Jurkat, Clone E6-1 (cell line): Measurements from ENCODE around the gene UIMC1.
A peak's percentile ranks its signal among the peaks of the same experiment; 100 is the strongest.
"Not testable (repeated sequence)": the region's sequence is repeated elsewhere in the genome, so short reads cannot be mapped to it uniquely, and the experiment has no call there.

Source experiments
- DNase-seq: peaks from one replicate; pipeline ENCODE4 v3.0.0-alpha.2; 2011; ENCODE audit warnings: low read depth, low spot score
- H3K4me3 ChIP-seq: 2 replicates; pipeline ENCODE4 v1.5.1; 2011; ENCODE audit warnings: mild to moderate bottlenecking, low read length, control low read depth, moderate library complexity

Gene UIMC1

GRCh38 chr5:176878463-176878862 lies 128.1 kb downstream of the UIMC1 start:
- DNase-seq, result no peak
- H3K4me3 ChIP-seq, result no peak overlapping the region

- no peak overlapping the region for H3K4me3 ChIP-seq
- no peak for DNase-seq
These were observed 128.7 kb downstream of the UIMC1 start for GRCh38 chr5:176877793-176878331.

GRCh38 chr5:176876506-176877431 lies 129.8 kb downstream of the UIMC1 start:
- no peak for DNase-seq
- H3K4me3 ChIP-seq, result no peak overlapping the region

GRCh38 chr5:176875783-176876505 lies 130.6 kb downstream of the UIMC1 start:
- no peak overlapping the region for H3K4me3 ChIP-seq
- DNase-seq, result peak; percentile 24

- H3K4me3 ChIP-seq, result no peak overlapping the region
- no peak for DNase-seq
These were observed 131.5 kb downstream of the UIMC1 start for GRCh38 chr5:176875014-176875550.

- H3K4me3 ChIP-seq, result no peak overlapping the region
These were observed 132.3 kb downstream of the UIMC1 start for GRCh38 chr5:176874198-176874780.

GRCh38 chr5:176873541-176874172 lies 132.9 kb downstream of the UIMC1 start:
- no peak for DNase-seq

More at GRCh38 chr5:176874198-176874780, 132.3 kb downstream of the UIMC1 start:
- no peak for DNase-seq

GRCh38 chr5:176873011-176873410 lies 133.6 kb downstream of the UIMC1 start:
- not testable (repeated sequence) for H3K4me3 ChIP-seq, DNase-seq

More at GRCh38 chr5:176873541-176874172, 132.9 kb downstream of the UIMC1 start:
- H3K4me3 ChIP-seq, result no peak overlapping the region

GRCh38 chr5:176872586-176872985 lies 134.0 kb downstream of the UIMC1 start:
- DNase-seq, H3K4me3 ChIP-seq: not testable (repeated sequence)

- H3K4me3 ChIP-seq, DNase-seq: not testable (repeated sequence)
These were observed 135.9 kb downstream of the UIMC1 start for GRCh38 chr5:176870644-176871043.

GRCh38 chr5:176870110-176870591 lies 136.4 kb downstream of the UIMC1 start:
- DNase-seq, result no peak
- H3K4me3 ChIP-seq, result no peak overlapping the region

- no peak for DNase-seq
- no peak overlapping the region for H3K4me3 ChIP-seq
These were observed 137.0 kb downstream of the UIMC1 start for GRCh38 chr5:176869501-176870109.

- DNase-seq, result no peak
- no peak overlapping the region for H3K4me3 ChIP-seq
These were observed 137.8 kb downstream of the UIMC1 start for GRCh38 chr5:176868731-176869130.

GRCh38 chr5:176868126-176868525 lies 138.5 kb downstream of the UIMC1 start:
- no peak overlapping the region for H3K4me3 ChIP-seq
- no peak for DNase-seq

- H3K4me3 ChIP-seq, result no peak overlapping the region
- no peak for DNase-seq
These were observed 139.8 kb downstream of the UIMC1 start for GRCh38 chr5:176866707-176867310.

GRCh38 chr5:176865964-176866363 lies 140.6 kb downstream of the UIMC1 start:
- no peak for DNase-seq
- H3K4me3 ChIP-seq, result no peak overlapping the region

GRCh38 chr5:176864755-176865154 lies 141.8 kb downstream of the UIMC1 start:
- no peak overlapping the region for H3K4me3 ChIP-seq
- DNase-seq, result no peak

GRCh38 chr5:176863765-176864098 lies 142.8 kb downstream of the UIMC1 start:
- DNase-seq, result no peak
- H3K4me3 ChIP-seq, result no peak overlapping the region
